Neutrophil (primary cell): ENCODE data around the gene MZB1.
A peak's percentile ranks its signal among the peaks of the same experiment; 100 is the strongest.

Experiments
- H3K27ac ChIP-seq: fragments of 200-600 bp; sonication (generic); 2 replicates; pipeline ENCODE4 v1.5.1; 2016; ENCODE audit warnings: mild to moderate bottlenecking, moderate library complexity
- H3K27me3 ChIP-seq: fragments of 200-600 bp; sonication (generic); 2 replicates; pipeline ENCODE4 v1.6.0; 2016; ENCODE audit warnings: mild to moderate bottlenecking
- H3K36me3 ChIP-seq: fragments of 200-600 bp; sonication (generic); 2 replicates; pipeline ENCODE4 v1.5.1; 2017
- H3K4me1 ChIP-seq, 2 experiments: fragments of 200-600 bp in 1 of 2; sonication (generic) in 1 of 2; 1 replicate in 1 of 2; 2 replicates in 1 of 2; pipeline versions ENCODE4 v1.5.1 to v1.6.1; 2013 to 2016; ENCODE audit warnings: low read depth in 1 of 2, low read length in 1 of 2, mild to moderate bottlenecking in 1 of 2, moderate library complexity in 1 of 2; ENCODE audit not compliant: control insufficient read depth in 1 of 2, insufficient read depth in 1 of 2
- H3K4me3 ChIP-seq, 2 experiments: fragments of 200-600 bp in 1 of 2; sonication (generic) in 1 of 2; 1 replicate in 1 of 2; 2 replicates in 1 of 2; pipeline ENCODE4 v1.5.1; 2013 to 2016; ENCODE audit warnings: low read depth in 1 of 2, low read length in 1 of 2, mild to moderate bottlenecking in 1 of 2, moderate library complexity in 1 of 2
- H3K9me3 ChIP-seq: fragments of 200-600 bp; sonication (generic); 2 replicates; pipeline ENCODE4 v1.5.1; 2016
- TF ChIP-seq, protein P1 (sequence below): fragments of 200-600 bp; sonication (generic); IDR thresholded peaks from 2 replicates; pipeline ENCODE4 v1.5.1; 2016; ENCODE audit warnings: antibody characterized with exemption

Gene MZB1

DNA sequence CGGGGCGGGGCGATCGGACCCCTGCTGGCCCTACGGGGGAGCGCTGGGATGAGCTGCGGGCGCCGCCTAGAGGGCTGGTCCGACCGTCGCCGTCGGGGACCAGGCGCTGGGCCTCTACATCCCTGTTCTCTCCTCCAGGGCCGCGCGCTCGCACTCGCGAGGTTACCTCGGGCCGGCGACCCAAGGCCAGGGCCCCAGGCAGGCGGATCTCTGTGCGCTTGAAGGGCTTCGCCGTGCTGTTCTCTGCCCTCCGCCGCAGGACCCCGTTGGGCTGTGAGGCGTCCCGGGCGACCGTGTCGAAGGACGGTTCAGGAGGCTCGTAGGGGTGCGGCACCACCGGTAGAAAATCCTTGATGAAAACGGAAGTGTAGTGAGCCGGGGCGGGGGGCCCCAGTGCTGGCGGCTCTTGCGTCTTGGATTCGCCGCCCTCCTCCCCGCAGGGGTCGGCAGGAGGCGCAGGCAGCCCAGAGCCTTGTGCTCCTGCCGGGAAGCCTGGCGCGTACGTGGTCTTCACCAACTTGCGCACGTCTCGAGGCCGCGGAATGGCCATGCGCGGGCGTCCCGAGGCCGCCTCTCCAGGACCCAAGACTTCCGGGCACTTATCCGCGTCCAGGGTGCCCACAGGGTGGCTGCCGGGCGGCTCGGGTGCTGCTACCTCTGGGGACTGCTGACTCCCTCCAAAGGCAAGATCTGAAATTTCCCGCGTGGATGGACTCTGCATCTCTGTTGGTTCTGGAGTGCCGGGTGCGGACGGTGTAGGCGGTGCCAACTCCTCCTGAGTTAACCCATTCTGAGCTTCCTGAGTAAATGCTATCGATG, 3.2 kb upstream of the MZB1 start:
- TF ChIP-seq, protein P1, sequence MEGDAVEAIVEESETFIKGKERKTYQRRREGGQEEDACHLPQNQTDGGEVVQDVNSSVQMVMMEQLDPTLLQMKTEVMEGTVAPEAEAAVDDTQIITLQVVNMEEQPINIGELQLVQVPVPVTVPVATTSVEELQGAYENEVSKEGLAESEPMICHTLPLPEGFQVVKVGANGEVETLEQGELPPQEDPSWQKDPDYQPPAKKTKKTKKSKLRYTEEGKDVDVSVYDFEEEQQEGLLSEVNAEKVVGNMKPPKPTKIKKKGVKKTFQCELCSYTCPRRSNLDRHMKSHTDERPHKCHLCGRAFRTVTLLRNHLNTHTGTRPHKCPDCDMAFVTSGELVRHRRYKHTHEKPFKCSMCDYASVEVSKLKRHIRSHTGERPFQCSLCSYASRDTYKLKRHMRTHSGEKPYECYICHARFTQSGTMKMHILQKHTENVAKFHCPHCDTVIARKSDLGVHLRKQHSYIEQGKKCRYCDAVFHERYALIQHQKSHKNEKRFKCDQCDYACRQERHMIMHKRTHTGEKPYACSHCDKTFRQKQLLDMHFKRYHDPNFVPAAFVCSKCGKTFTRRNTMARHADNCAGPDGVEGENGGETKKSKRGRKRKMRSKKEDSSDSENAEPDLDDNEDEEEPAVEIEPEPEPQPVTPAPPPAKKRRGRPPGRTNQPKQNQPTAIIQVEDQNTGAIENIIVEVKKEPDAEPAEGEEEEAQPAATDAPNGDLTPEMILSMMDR = peak; percentile 91
- H3K36me3 ChIP-seq = no peaks in the 10 kb centered on the region
- peaks cover 55% of the 10 kb centered on the region for H3K27me3 ChIP-seq
- H3K27ac ChIP-seq = peak overlapping the region; percentile 49
- peaks cover 41% of the 10 kb centered on the region in 2 experiments for H3K4me1 ChIP-seq
- peak overlapping the region; percentile 59 to 73 for H3K4me3 ChIP-seq
- no peaks in the 10 kb centered on the region for H3K9me3 ChIP-seq

DNA sequence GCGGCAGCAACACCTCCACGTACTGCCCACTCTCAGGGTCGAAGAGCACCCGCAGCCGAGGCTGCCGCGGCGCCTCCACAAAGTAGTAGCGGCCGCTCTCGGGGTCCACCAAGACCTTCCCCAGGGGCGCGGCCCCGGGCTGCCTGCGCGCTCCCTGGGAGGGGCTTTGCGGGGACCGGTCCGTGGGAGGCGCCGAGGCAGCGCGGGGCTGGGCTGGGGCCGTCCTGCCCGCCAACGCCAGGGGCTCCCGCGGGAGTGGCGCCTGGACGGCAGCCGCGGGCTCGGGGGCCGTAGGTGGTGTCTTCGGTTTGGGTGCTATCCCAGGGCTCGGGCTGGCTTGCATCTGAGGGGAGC, 2.6 kb upstream of the MZB1 start:
- no peaks in the 10 kb centered on the region for H3K36me3 ChIP-seq
- H3K4me3 ChIP-seq = peak overlapping the region; percentile 59 to 73

DNA sequence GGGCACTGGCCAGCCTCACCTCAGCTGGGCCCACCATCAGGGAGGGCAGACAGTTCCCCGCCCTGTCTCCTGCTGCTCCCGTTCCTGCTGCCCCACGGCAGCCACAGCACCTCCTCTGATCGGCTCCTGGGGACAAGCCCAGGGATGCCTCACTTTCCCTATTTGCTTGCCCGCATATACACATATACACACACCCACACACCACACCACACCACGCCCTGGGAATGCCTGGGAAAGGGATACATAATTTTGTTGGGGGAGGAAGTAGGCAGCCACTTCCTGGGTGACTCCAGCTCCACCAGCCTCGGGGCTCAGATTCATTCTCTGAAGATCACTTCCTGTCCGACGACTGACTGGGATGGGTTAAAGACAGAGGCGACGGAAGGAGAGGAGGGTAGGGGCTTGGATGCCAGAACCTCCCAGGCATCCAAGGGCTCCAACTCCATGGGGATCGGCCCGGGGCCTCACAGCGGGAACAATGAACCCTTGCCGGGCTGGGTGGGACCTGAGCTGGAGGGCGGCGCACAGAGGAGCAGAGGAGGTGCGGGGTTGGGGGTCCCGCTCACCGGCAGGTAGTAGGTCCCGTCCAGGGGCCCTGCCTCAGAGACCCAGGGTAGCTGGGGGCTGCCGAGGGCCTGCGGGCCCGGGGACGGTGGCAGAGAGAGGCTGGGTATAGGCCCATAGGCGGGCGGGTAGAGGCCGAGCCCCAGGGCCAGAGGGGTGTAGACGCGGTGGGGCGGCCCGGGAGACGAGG, 2.0 kb upstream of the MZB1 start:
- peaks cover 43 to 49% of the 10 kb centered on the region in 2 experiments for H3K4me1 ChIP-seq
- TF ChIP-seq, protein P1 = no peak
- H3K36me3 ChIP-seq = no peaks in the 10 kb centered on the region
- H3K9me3 ChIP-seq = no peaks in the 10 kb centered on the region
- no peak overlapping the region for H3K27ac ChIP-seq
- H3K4me3 ChIP-seq = peak overlapping the region; percentile 59 to 73
- peaks cover 55% of the 10 kb centered on the region for H3K27me3 ChIP-seq

More for the DNA sequence above, 2.6 kb upstream of the MZB1 start:
- peaks cover 42 to 46% of the 10 kb centered on the region in 2 experiments for H3K4me1 ChIP-seq
- H3K27ac ChIP-seq = peak overlapping the region; percentile 49
- peaks cover 55% of the 10 kb centered on the region for H3K27me3 ChIP-seq
- no peaks in the 10 kb centered on the region for H3K9me3 ChIP-seq
- TF ChIP-seq, protein P1 = no peak

DNA sequence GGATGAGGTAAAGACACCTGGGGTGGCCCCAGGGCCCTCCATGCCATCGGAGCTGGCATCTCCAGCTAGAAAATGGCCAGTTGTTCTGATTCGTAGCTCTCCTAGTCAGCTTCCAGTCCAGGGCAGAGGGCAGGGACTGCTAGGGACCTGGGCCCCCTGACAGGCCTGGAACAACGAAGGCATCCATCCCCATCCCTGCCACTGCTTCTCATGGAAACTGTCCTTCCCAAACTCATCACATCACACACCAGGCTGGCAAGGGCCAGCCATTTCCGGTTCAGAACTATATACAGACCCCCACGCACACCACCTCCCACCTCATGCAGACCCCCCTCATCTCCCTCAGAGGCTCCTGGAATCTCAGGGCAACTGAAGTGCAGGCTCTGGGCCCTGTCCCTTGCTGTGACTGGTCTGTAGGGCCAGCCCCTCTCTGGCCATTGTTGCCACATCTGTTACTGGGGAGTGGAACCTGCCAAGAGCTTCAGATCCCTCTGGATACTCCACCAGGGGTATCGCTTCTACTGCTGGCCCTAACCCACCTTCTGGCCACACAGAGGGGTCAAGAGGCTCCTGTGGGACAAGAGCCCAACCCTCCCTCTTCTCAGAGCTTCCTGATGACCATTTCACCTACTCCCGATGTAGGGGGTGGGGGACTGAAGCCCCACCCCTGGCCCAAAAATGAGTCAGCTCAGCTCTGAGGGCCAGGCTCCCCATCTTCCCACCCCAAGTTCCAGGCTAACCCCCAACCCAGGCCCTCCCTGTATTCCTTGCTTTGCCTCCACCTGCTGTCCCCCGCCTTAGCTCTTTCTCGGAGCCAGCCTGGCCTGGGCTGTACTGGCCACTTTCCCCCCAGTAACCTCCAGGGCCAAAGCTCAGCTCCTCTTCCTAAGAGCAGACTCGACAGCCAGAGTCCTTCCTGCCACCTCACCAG, 1.2 kb upstream of the MZB1 start:
- Histone ChIP-seq H3K4me3 (no peak overlapping the region), H3K4me1 (peaks cover 52 to 58% of the 10 kb centered on the region in 2 experiments)
- TF ChIP-seq, protein P1 = no peak

DNA sequence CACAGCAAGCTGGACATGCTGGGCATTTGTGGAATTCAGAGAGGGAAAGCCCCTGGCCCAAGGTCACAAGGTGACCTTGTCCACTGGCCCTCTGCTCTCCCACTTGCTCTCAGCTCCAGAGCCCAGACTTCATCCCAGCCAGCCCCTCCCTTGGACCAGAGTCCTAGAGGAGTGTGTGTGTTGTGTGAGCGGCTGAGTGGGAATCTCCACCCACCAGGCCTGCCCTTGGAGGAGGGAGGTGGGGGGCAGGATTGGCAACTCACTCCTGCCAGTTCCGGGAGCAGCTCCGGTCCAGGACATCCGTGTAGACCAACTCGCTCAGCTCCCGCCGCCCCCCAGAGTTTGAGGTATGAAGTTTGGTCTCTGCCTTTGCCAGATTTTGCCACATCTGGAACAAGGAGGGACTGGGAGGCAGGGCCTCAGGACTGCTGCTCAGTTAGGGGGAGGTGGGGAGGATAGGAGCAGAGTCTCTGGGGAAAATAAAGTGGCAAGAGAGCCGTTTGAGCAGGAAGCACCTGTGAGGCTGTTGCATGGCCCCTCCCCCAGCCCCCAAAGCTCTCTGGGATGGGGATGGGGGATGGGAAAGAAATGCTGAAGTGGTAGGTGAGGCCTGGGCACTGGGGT, 1.4 kb downstream of the MZB1 start:
- Histone ChIP-seq H3K36me3 (no peaks in the 10 kb centered on the region), H3K27ac (no peak overlapping the region), H3K27me3 (peaks cover 28% of the 10 kb centered on the region), H3K4me1 (peaks cover 62 to 69% of the 10 kb centered on the region in 2 experiments), H3K9me3 (no peaks in the 10 kb centered on the region), H3K4me3 (no peak overlapping the region)
- TF ChIP-seq, protein P1 = no peak

More for the DNA sequence above, 1.2 kb upstream of the MZB1 start:
- peaks cover 54% of the 10 kb centered on the region for H3K27me3 ChIP-seq
- no peaks in the 10 kb centered on the region for H3K9me3 ChIP-seq
- no peak overlapping the region for H3K27ac ChIP-seq
- no peaks in the 10 kb centered on the region for H3K36me3 ChIP-seq
